ENCODE measurements around the gene CDKN2B.

DNA sequence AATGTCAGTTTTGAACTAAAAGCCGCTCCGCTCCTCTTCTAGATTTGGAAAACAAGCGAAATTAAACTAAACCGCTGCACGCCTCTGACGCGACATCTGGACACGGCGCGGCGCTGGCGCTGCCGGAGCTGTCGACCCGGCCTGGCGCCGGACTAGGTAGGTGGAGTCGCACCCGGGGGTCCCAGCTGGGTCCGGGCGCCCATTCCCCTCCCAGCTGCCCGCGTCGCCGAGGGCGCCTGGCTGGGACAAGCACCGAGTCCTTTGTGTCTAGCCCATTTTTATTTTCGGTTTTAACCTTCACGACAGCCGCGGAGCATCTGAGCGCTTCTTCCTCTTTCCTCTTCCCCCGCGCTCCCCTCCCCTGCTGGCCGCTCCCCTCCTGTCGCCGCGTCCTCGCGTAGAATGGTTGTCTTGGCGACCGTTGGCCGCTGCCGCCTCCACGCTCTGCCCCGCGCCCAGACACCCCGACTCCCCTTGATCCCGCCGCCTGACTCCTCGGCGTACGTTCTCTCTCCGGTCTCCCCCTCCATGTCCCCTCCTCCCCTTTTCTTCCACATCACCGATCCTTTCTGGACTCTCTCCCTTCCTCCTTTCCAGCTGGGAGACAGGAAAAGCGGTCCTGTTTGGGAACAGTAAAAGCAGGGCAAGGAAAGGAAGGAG lies 14.0 kb downstream of the CDKN2B start:
- TF ChIP-seq, protein P1, sequence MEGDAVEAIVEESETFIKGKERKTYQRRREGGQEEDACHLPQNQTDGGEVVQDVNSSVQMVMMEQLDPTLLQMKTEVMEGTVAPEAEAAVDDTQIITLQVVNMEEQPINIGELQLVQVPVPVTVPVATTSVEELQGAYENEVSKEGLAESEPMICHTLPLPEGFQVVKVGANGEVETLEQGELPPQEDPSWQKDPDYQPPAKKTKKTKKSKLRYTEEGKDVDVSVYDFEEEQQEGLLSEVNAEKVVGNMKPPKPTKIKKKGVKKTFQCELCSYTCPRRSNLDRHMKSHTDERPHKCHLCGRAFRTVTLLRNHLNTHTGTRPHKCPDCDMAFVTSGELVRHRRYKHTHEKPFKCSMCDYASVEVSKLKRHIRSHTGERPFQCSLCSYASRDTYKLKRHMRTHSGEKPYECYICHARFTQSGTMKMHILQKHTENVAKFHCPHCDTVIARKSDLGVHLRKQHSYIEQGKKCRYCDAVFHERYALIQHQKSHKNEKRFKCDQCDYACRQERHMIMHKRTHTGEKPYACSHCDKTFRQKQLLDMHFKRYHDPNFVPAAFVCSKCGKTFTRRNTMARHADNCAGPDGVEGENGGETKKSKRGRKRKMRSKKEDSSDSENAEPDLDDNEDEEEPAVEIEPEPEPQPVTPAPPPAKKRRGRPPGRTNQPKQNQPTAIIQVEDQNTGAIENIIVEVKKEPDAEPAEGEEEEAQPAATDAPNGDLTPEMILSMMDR (IDR thresholded peaks at IDR 0.05; ENCODE audit: low read depth, low read length, poor library complexity, severe bottlenecking): no peak
- TF ChIP-seq EZH2phosphoT487 (IDR thresholded peaks at IDR 0.05; ENCODE audit: borderline replicate concordance, low read length): no peak
